ENCODE results near the gene ACOT8. TPM values are rescaled to one million over a fixed set of nuclear protein-coding genes. Genes with fewer than 3 reads are reported as not detected.

Gene ACOT8
- total RNA-seq, 1 donor from 2014 or later: 15.9 TPM

DNA sequence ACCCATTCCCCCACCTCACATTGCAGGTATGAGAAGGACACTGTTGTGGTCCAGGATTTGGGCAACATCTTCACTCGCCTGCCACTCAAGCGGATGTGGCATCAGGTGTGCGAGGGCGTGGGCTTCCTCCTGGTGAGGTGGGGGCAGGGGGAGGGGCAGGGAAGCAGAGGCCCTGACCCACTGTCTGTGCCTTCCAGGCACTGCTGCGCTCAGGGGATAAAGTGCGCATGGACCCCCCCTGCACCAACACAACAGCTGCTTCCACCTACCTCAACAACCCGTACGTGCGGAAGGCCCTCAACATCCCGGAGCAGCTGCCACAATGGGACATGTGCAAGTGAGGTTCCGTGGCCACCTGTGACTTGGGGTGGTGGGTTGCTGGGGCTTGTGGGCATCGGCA lies 37.6 kb upstream of the ACOT8 start:
- Mint-ChIP-seq H3K27me3 (ENCODE audit: low read depth) (no peaks in the 10 kb centered on the region), H3K27ac (ENCODE audit: unreplicated experiment) (no peak overlapping the region), H3K36me3 (ENCODE audit: low read depth) (peaks cover 15% of the 10 kb centered on the region), H3K9me3 (ENCODE audit: low read depth) (no peaks in the 10 kb centered on the region), H3K4me1 (ENCODE audit: low read depth) (peaks cover 18% of the 10 kb centered on the region), H3K4me3 (ENCODE audit: unreplicated experiment) (no peak overlapping the region)
- no peak for DNase-seq (ENCODE audit: low spot score)
- TF ChIP-seq, protein P1, sequence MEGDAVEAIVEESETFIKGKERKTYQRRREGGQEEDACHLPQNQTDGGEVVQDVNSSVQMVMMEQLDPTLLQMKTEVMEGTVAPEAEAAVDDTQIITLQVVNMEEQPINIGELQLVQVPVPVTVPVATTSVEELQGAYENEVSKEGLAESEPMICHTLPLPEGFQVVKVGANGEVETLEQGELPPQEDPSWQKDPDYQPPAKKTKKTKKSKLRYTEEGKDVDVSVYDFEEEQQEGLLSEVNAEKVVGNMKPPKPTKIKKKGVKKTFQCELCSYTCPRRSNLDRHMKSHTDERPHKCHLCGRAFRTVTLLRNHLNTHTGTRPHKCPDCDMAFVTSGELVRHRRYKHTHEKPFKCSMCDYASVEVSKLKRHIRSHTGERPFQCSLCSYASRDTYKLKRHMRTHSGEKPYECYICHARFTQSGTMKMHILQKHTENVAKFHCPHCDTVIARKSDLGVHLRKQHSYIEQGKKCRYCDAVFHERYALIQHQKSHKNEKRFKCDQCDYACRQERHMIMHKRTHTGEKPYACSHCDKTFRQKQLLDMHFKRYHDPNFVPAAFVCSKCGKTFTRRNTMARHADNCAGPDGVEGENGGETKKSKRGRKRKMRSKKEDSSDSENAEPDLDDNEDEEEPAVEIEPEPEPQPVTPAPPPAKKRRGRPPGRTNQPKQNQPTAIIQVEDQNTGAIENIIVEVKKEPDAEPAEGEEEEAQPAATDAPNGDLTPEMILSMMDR (IDR thresholded peaks at IDR 0.05): no peak

DNA sequence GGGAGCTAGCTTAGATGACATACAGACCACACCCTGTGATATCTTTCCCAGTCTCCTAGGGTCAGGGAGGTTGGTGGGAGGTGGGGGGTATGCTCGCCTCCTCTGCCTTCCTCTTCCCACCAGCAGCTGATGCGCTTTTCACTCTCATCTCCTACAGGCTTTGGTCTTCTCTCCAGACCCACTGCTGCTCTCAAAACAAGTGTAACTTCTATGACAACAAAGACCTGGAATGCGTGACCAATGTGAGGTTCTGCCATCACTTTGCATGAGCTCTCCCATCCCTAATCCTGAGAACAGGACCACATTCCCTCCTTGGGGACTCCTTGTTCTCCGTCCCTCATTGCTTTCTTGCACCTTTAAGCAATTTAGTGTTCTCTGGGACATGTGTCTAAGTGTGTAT lies 36.6 kb upstream of the ACOT8 start:
- Mint-ChIP-seq H3K4me1 (ENCODE audit: low read depth) (peaks cover 20% of the 10 kb centered on the region), H3K27me3 (ENCODE audit: low read depth) (no peaks in the 10 kb centered on the region), H3K4me3 (ENCODE audit: unreplicated experiment) (no peak overlapping the region), H3K9me3 (ENCODE audit: low read depth) (no peaks in the 10 kb centered on the region), H3K36me3 (ENCODE audit: low read depth) (peaks cover 13% of the 10 kb centered on the region), H3K27ac (ENCODE audit: unreplicated experiment) (no peak overlapping the region)
- no peak for DNase-seq (ENCODE audit: low spot score)
- TF ChIP-seq, protein P1 (IDR thresholded peaks at IDR 0.05): no peak

DNA sequence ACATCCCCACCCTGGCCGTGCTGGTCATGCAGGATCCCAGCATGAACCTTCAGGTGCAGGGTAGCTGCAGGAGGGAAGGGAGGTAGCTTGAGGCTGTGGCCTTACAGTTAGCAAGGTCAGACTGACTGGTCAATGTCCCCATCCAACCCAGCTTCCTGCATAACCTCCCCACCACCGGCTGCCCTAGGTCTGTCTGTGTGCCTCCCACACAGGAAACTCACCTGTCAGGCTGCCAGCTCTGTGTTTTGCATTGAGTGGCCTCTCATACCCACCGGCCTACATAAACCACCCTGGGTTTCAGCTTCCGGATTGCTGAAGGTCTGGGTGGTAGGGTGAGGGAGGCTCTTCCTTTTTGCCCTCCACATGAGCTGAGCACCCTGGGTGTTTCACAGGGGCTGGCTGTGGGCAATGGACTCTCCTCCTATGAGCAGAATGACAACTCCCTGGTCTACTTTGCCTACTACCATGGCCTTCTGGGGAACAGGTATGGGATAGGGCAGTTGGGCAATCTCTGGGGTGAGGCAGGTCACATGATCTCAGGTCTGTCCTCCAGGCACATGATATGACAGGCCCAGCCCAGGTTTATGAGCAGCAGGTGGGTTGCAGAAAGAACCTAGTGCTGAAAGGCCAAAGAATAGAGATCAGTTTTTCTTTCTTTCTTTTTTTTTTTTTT lies 35.8 kb upstream of the ACOT8 start:
- Mint-ChIP-seq H3K36me3 (ENCODE audit: low read depth) (peaks cover 10% of the 10 kb centered on the region), H3K9me3 (ENCODE audit: low read depth) (no peaks in the 10 kb centered on the region), H3K27ac (ENCODE audit: unreplicated experiment) (no peak overlapping the region)

DNA sequence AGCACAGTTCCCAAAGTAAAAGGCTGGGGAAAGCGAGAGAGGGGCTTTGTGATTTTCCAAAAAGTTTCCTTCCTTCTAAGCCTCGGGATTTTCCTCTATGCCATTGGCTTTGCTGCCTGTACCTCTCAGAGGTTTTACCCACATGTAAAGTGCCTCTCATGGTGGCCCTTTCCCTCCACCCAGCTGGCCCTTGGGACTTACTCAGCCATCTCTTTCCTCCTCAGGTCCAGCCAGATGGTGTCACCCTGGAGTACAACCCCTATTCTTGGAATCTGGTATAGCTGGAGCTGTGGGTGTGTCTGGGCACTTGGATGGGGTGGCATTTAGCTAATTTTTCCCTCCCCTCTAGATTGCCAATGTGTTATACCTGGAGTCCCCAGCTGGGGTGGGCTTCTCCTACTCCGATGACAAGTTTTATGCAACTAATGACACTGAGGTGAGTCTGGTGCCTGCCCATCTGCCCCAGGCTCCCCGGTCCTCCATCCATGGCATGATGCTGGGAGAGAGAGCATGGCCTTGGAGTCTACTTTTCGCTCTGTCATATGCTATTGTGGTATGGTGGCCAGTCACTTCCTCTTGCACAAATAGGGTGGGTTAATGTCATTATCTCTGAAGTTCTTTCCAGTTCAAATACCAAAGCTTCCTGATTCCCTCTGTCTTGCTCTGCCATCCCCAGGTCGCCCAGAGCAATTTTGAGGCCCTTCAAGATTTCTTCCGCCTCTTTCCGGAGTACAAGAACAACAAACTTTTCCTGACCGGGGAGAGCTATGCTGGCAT lies 35.0 kb upstream of the ACOT8 start:
- peaks cover 20% of the 10 kb centered on the region for H3K4me1 Mint-ChIP-seq (ENCODE audit: low read depth)
- DNase-seq (ENCODE audit: low spot score): no peak
- H3K4me3 Mint-ChIP-seq (ENCODE audit: unreplicated experiment): peak overlapping the region; percentile 91
- H3K27me3 Mint-ChIP-seq (ENCODE audit: low read depth): no peaks in the 10 kb centered on the region
- TF ChIP-seq, protein P1 (IDR thresholded peaks at IDR 0.05): peak; percentile 50
- peaks cover 7% of the 10 kb centered on the region for H3K36me3 Mint-ChIP-seq (ENCODE audit: low read depth)
- no peaks in the 10 kb centered on the region for H3K9me3 Mint-ChIP-seq (ENCODE audit: low read depth)
- peak overlapping the region; percentile 71 for H3K27ac Mint-ChIP-seq (ENCODE audit: unreplicated experiment)

More for the DNA sequence above, 35.8 kb upstream of the ACOT8 start:
- Mint-ChIP-seq H3K4me3 (ENCODE audit: unreplicated experiment) (peak overlapping the region; percentile 91), H3K27me3 (ENCODE audit: low read depth) (no peaks in the 10 kb centered on the region), H3K4me1 (ENCODE audit: low read depth) (peaks cover 20% of the 10 kb centered on the region)
- no peak for DNase-seq (ENCODE audit: low spot score)
- TF ChIP-seq, protein P1 (IDR thresholded peaks at IDR 0.05): no peak

Data from chondrocyte (in vitro differentiated cells).